ENCODE data around the gene CDRT15.
"Not testable (repeated sequence)": the region's sequence is repeated elsewhere in the genome, so short reads cannot be mapped to it uniquely, and the experiment has no call there.

DNA sequence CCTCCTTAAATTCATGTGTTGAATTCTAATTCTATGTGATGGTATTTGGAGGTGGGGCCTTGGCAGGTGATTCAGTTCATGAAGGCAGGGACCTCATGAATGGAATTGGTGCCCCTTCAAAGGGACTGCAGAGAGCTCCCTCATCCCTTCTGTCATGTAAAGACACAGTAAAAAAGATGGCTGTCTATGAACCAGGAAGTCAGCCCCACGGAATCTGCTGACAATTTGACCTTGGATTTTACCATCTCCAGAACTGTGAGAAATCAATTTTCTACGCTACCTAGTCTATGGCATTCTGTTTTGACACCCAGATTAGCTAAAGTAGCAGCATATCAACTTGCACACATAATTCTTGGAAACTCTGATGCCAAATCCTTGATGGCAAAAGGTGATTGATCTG, 1.6 kb downstream of the CDRT15 start:
- not testable (repeated sequence) for TF ChIP-seq CTCF (IDR thresholded peaks at IDR 0.05; ENCODE audit: low read depth, low read length, poor library complexity, severe bottlenecking); EZH2phosphoT487 (IDR thresholded peaks at IDR 0.05; ENCODE audit: borderline replicate concordance, low read length)

Data from DOHH2 (cell line).